ENCODE data around the gene SIGLEC9.
"Not testable (repeated sequence)": the region's sequence is repeated elsewhere in the genome, so short reads cannot be mapped to it uniquely, and the experiment has no call there.

SIGLEC9 gene

DNA sequence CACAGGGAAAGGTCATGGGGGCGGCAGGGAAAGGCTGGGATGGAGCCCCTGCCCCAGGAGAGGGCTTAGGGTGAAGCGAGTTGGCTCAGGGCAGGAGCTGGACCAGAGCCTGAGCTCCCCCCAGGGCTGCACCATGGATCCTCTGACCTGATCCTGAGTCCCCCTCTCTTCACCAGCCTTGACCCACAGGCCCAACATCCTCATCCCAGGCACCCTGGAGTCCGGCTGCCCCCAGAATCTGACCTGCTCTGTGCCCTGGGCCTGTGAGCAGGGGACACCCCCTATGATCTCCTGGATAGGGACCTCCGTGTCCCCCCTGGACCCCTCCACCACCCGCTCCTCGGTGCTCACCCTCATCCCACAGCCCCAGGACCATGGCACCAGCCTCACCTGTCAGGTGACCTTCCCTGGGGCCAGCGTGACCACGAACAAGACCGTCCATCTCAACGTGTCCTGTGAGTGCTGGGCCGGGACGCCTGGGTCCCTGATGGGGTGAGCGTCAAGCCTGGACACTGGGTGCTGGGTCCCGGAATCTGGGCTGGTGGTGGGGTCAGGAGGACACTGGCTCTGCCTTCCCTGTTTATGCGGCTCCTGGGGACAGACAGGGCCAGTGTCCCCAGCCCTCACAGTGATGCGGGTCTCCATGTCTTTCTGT is 842 bp downstream of the SIGLEC9 start:
- DNase-seq: no peak

- DNase-seq: no peak
These were observed 2.3 kb downstream of the SIGLEC9 start for GRCh38 chr19:51127032-51127431.

- DNase-seq: peak; percentile 34
These were observed 3.0 kb downstream of the SIGLEC9 start for GRCh38 chr19:51127755-51128154.

- DNase-seq: no peak
These were observed 3.5 kb downstream of the SIGLEC9 start for GRCh38 chr19:51128227-51128626.

DNA sequence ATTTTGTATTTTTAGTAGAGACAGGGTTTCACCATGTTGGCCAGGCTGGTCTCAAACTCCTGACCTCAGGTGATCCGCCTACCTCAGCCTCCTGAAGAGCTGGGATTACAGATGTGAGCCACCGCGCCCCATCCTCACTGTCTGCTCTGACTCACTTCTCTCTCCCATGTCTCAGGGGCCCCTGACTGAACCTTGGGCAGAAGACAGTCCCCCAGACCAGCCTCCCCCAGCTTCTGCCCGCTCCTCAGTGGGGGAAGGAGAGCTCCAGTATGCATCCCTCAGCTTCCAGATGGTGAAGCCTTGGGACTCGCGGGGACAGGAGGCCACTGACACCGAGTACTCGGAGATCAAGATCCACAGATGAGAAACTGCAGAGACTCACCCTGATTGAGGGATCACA is 5.0 kb downstream of the SIGLEC9 start:
- no peak for DNase-seq

DNA sequence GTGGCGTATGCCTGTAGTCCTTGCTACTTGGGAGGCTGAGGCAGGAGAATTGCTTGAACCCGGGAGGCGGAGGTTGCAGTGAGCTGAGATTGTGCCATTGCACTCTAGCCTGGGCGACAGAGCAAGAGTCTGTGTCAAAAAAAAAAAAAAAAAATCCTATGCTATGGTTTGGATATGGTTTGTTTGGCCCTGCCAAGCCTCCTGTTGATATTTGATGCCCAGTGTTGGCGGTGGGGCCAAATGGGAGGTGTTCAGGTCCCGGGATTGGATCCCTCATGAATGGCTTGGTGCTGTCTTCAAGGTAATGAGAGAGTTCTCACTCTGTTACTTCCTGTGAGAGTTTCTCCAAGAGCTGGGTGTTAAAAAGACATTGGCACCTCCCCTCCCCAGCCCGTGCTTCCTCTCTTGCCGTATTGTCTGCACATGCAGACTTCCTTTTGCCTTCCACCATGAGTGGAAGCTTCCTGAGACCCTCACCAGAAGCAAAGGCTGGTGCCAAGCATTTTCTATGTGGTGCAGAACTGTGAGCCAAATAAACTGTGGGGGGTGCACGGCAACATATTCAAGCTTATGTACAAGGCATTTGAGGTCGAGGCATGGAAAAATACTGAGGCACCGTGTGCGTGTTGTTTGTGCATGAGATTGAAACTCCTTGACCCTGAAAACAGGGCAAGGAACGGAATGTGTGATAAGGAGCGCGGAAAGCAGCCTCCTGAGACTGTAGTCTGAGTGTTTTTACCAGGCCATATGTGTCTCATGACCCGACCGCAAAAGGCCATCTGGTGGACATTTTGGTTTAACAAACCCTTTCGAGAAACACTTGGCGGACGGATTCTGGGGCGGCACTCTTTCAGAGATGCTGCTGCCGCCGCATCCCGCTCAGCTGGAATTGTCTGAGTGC is 7.3 kb downstream of the SIGLEC9 start:
- no peak for DNase-seq

- DNase-seq: no peak
These were observed 10.3 kb downstream of the SIGLEC9 start for GRCh38 chr19:51135004-51135403.

DNA sequence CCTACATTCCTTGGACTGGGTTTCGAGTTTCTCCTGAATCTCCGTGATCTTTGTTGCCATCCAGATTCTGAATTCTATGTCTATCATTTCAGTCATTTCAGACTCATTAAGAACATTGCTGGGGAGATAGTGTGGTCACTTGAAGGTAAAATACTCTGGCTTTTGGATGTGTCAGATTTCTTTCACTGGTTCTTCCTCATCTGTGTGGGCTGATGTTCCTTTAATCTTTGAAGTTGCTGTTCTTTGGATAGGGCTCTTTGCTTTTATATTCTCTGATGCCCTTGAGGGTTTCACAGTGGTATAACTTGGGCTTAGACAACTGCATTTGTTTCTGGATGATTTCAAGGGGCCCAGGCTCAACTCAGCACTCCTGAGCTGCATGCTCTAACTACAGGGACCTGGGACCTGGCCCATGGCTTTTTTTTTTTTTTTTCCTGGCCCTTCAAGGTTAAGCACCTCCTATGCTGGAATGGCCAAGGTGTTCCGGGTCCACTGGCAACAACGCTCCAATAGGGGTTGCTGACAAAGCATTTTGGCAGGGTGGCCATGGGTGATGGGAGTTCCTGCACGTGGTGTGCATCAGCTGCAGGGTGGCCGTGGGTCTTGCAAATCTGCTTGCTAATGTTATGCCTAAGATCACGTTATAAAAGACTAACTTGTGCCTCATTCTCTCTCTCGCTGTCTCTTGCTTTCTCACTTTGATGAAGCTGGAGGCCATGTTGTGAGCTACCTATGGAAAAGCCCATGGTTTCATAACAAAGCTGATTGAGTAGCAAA is 11.5 kb downstream of the SIGLEC9 start:
- no peak for DNase-seq

DNA sequence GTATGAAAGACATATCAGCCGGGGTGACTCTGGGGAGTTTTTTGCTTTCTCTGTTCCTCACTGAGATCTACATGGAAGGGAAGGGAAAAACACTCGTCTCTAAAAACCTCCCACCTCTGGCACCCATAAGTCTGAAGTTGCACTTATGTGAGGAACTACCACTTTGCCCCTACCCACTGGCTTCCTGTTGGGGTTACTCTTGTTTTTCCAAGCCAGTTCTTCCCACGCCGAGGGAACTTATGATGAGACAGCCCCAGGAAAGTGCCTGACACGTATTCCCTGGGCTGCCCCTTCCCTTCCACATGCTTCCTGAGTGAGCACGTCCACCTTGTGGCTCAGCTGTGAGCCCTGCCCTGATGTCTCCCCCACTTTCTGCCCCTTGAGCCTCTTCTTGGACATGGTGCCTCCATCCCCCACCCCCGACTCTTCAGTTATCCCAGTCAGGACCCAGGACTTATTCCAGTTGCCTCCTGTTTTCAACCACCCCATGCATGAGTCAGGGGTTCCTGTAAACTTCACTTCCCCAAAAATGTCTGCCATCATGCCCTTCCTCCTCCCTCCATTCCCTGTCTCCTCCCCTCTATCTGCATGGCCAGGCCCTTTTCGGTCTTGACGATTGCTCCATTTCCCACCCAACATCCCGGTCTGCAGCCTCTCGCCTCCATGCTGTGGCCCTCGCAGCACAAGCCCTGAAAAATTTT is 12.3 kb downstream of the SIGLEC9 start:
- DNase-seq: no peak

DNA sequence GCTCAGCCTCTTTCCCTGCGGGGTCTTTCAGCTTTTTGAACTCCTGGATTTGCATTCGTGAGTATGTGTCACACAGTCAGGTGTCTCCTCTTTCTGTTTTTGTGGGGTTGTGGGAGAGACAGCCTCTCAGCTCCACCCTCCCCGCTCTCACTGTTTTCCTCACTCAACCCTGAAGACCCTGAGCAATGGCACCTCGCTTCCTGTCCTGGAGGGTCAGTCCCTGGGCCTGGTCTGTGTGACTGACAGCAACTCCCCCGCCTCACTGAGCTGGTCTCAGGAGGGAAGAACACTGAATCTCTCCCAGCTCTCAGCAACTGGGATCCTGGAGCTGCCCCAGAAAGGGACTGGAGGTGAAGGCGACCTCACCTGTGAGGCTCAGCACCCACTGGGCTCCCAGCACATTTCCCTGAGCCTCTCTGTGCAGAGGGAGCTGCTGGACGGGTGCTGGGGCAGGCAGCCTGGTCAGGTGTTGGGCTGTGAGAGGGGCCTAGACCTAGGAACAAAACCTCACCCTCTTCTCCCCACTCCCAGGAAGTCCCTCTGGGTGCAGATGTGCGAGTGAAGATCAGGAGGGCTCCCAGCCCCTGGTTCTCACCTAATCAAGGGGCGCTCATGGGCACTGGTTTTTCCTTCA is 13.2 kb downstream of the SIGLEC9 start:
- no peak for DNase-seq

- DNase-seq: no peak
These were observed 13.9 kb downstream of the SIGLEC9 start for GRCh38 chr19:51138549-51138979.

GRCh38 chr19:51139299-51140014 is 14.8 kb downstream of the SIGLEC9 start:
- no peak for DNase-seq

DNA sequence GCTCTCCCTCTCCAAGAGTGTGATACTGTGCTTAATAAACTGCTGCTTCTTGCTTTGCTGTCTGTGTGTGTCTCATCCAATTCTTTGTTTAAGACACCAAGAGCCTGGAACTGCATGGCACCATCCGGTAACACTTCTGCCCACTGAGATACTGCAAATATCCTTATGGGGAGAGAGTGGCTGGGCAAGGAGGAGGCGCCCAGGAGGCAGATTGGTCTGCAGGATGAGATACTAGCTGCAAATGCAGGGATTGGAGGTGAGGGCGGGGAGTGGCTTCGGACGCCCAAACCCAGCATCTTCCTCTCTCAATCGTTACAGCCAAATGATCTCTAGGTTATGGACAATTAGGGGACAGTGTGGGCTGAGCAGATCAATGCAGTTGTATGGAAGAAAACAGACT is 15.7 kb downstream of the SIGLEC9 start:
- no peak for DNase-seq

DNA sequence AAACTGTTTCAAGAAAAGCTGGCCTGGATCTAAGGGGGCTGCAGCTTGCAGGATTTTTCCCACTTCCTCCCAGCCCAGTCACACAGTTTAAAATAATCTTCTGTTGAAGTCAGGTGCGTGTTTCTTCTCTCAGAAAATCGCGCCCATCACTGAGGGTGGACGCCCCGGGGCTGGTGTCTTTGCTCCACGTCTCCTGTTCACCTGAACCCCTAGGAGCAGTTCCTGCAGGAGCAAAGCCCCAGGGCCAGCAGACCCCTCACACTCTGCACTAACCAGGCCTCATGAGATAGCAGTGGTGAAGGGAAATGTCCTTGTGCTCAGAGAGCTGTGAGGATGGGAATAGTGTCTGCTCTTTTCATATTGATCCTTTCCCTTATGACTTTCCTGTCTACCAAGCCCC is 16.5 kb downstream of the SIGLEC9 start:
- DNase-seq: no peak

- no peak for DNase-seq
These were observed 17.4 kb downstream of the SIGLEC9 start, which contains the start of gene SIGLEC7 for GRCh38 chr19:51142119-51142518. Gene SIGLEC7 (plus strand): TSS chr19:51142301. CDS start chr19:51142370, 69 bp downstream.

DNA sequence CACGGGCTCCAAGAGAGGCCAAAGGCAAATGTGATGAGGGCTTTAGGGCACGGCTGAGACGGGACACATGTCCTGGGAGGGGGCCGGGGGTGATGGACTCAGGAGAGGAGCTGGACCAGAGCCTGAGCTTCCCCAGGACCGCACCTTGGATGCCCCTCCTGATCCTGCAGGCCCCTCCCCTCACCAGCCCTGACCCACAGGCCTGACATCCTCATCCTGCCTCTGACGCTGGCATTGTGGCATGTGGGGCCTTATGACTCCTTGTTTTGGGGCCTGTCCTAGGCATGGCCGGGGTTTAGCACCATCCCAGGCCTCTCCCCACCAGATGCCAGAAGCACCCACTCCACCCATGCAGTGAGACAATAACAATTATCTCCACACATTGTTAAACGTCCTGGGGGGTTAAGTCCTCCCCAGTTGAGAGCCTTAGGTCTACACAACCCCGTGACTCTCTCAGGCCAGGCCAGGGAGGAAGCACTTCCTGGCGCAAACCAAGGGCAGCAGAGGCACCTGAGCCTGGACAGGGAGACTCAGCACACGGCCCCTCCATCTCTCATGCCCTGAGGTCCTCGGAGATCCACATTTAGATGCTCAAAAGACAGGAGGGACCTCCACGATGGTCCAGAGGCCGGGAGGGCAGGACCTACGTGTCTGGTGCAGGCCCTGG is 18.2 kb downstream of the SIGLEC9 start:
- not testable (repeated sequence) for DNase-seq

DNA sequence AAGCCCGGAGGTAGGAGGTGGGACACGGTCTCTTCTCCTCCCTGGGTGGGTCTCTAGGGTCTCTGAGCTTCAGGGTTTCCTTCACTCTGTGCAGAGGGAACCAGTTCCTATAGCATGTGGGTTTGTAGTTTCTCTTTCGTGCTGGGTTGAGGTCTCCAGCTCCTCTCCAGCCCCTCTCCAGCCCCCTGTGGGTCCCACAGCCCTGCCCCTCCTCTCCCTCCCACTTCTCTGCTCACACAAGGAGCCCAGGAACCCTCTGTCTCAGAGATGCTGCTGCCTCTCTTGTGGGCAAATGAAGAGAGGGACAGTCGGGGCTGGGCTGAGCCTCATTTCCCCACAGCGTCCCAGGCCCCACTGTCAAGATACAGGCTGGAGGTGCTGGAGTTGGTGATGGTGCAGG is 18.8 kb downstream of the SIGLEC9 start:
- no peak for DNase-seq

- no peak for DNase-seq
These were observed 19.9 kb downstream of the SIGLEC9 start for GRCh38 chr19:51144482-51145045.

DNA sequence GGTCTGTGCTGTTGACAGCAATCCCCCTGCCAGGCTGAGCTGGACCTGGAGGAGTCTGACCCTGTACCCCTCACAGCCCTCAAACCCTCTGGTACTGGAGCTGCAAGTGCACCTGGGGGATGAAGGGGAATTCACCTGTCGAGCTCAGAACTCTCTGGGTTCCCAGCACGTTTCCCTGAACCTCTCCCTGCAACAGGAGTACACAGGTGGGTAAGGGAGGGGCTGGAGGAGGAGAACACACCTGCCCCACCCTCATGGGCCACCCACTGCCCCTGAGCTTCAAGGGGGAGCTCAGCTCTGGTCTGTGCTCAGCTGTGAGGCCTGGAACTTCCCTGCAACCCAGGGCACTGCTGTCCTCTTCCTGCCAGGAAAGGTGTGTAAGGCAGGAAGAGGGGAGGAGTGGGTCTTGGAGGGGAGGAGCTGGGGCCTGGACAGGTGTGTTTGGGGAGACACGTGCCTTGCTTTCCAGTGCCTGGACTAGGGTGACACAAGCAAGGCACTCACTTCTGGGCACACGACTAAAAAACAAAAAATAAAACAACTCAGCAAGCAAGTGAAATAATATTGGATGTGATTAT is 21.3 kb downstream of the SIGLEC9 start:
- no peak for DNase-seq

- no peak for DNase-seq
These were observed 22.0 kb downstream of the SIGLEC9 start for GRCh38 chr19:51146751-51147150.
